DOHH2 (cell line): ENCODE data around the gene CPED1.

Experiments
- H3F3A ChIP-seq: fragments of 200-600 bp; sonication (generic), shearing (Covaris generic); 2 replicates; pipeline ENCODE4 v1.6.0; 2016; ENCODE audit warnings: antibody characterized with exemption, mild to moderate bottlenecking; ENCODE audit not compliant: control insufficient read depth, insufficient read depth
- H3K27ac ChIP-seq: fragments of 200-600 bp; sonication (generic); 2 replicates; pipeline ENCODE4 v1.5.1; 2014; ENCODE audit warnings: low read depth, mild to moderate bottlenecking, low read length, moderate library complexity
- H3K27me3 ChIP-seq: fragments of 200-600 bp; sonication (generic); 2 replicates; pipeline ENCODE4 v1.6.1; 2014; ENCODE audit warnings: mild to moderate bottlenecking, low read length, mixed read lengths; ENCODE audit not compliant: control insufficient read depth
- H3K36me3 ChIP-seq: fragments of 200-600 bp; sonication (generic); 2 replicates; pipeline ENCODE4 v1.6.1; 2014; ENCODE audit warnings: mild to moderate bottlenecking, low read length, moderate library complexity, mixed read lengths; ENCODE audit not compliant: control insufficient read depth
- H3K4me1 ChIP-seq: fragments of 200-600 bp; sonication (generic); 2 replicates; pipeline ENCODE4 v1.6.1; 2014; ENCODE audit warnings: mild to moderate bottlenecking, low read length, mixed read lengths; ENCODE audit not compliant: control insufficient read depth
- H3K4me2 ChIP-seq: fragments of 200-600 bp; sonication (generic); 2 replicates; pipeline ENCODE4 v1.6.0; 2014; ENCODE audit warnings: mild to moderate bottlenecking, low read length, moderate library complexity
- H3K4me3 ChIP-seq: fragments of 200-600 bp; sonication (generic); 2 replicates; pipeline ENCODE4 v1.5.1; 2014; ENCODE audit warnings: mild to moderate bottlenecking, low read length, mixed read lengths
- H3K79me2 ChIP-seq: fragments of 200-600 bp; sonication (generic); 2 replicates; pipeline ENCODE4 v1.6.1; 2014; ENCODE audit warnings: mild to moderate bottlenecking, low read length, mixed read lengths; ENCODE audit not compliant: control insufficient read depth
- H3K9me2 ChIP-seq: fragments of 200-600 bp; sonication (generic); replicated peaks from 2 replicates; pipeline ENCODE4 v1.6.1; 2014; ENCODE audit warnings: mild to moderate bottlenecking, low read length, mixed read lengths; ENCODE audit not compliant: control insufficient read depth
- H3K9me3 ChIP-seq: fragments of 200-600 bp; sonication (generic); 2 replicates; pipeline ENCODE4 v1.6.1; 2014; ENCODE audit warnings: antibody characterized with exemption, low read length, mixed read lengths; ENCODE audit not compliant: control insufficient read depth, insufficient read depth
- H4K20me1 ChIP-seq: fragments of 200-600 bp; sonication (generic); 2 replicates; pipeline ENCODE4 v1.6.0; 2014; ENCODE audit warnings: low read depth, mild to moderate bottlenecking, antibody characterized with exemption, low read length, moderate library complexity; ENCODE audit not compliant: control insufficient read depth, insufficient read depth
- CTCF ChIP-seq: fragments of 200-600 bp; sonication (generic); IDR thresholded peaks from one replicate; pipeline ENCODE4 v1.5.1; 2014; ENCODE audit warnings: antibody characterized with exemption, mild to moderate bottlenecking, low read depth, low read length; ENCODE audit not compliant: poor library complexity, severe bottlenecking
- EZH2phosphoT487 ChIP-seq: fragments of 200-600 bp; sonication (generic); IDR thresholded peaks from 2 replicates; pipeline ENCODE4 v1.6.1; 2017; ENCODE audit warnings: borderline replicate concordance, mild to moderate bottlenecking, antibody characterized with exemption, low read length, moderate library complexity, mixed read lengths

The CPED1 gene

DNA sequence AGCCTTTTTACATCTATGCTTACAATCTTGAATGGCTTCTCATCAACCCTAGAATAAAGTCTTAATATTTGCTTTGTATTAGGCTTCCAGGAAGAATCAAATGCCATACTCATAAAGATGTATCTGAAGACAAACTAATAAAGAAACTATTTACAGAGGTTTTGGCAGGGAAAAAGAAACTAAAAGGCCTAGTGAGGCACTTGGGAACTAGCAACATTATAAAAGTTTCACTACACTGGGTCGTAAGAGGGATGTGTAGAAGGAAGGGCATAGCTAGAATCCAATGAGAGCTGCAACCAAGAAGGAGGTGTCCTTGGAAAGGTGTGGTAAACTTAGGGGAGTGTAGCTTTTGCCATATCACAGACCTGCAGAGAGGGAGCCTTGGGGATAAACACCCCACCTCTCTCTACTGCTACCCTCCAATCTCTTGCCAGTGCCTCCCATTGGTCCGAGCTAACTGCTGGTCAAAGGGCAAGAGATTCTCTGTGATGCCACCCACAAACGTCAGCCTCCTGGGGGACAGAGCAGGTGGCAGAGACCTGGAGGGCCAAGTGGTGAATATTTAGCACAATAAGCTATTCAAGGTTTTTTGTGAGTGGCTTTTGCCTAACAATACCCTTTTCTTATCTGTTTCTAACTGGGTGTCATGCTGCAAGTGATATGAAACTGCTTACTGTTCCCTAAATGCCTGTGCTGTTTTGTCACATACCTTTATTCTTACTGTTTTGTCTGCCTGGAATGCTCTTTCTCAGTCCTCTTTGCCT lies 60.7 kb downstream of the CPED1 start:
- no peaks in the 10 kb centered on the region for H3K36me3 ChIP-seq
- no peak for TF ChIP-seq EZH2phosphoT487
- TF ChIP-seq CTCF = no peak
- no peaks in the 10 kb centered on the region for H3K9me2 ChIP-seq
- no peaks in the 10 kb centered on the region for H3K27me3 ChIP-seq
- H3F3A ChIP-seq = no peaks in the 10 kb centered on the region
- no peak overlapping the region for H3K4me3 ChIP-seq
- no peak overlapping the region for H3K27ac ChIP-seq
- no peaks in the 10 kb centered on the region for H3K79me2 ChIP-seq
- peaks cover 2% of the 10 kb centered on the region; the same call in 1 of the 2 replicates for H3K4me1 ChIP-seq
- H3K9me3 ChIP-seq = no peaks in the 10 kb centered on the region
- no peak overlapping the region for H3K4me2 ChIP-seq
- no peaks in the 10 kb centered on the region for H4K20me1 ChIP-seq

- H3K4me1 ChIP-seq = peaks cover 9% of the 10 kb centered on the region
- no peak overlapping the region for H3K4me2 ChIP-seq
- no peak overlapping the region for H3K27ac ChIP-seq
- no peaks in the 10 kb centered on the region for H3K27me3 ChIP-seq
- TF ChIP-seq EZH2phosphoT487 (no peak), CTCF (no peak)
- no peaks in the 10 kb centered on the region for H3K79me2 ChIP-seq
- no peaks in the 10 kb centered on the region for H3K9me2 ChIP-seq
- no peak overlapping the region for H3K4me3 ChIP-seq
- no peaks in the 10 kb centered on the region for H3K36me3 ChIP-seq
- H4K20me1 ChIP-seq = no peaks in the 10 kb centered on the region
- no peaks in the 10 kb centered on the region for H3F3A ChIP-seq
- H3K9me3 ChIP-seq = no peaks in the 10 kb centered on the region
Observed at GRCh38 chr7:121049897-121050296, 61.4 kb downstream of the CPED1 start.

GRCh38 chr7:121053219-121053618 lies 64.7 kb downstream of the CPED1 start:
- Histone ChIP-seq H3K9me2 (no peaks in the 10 kb centered on the region), H3K27me3 (no peaks in the 10 kb centered on the region), H3K4me3 (no peak overlapping the region), H3K4me2 (no peak overlapping the region), H4K20me1 (no peaks in the 10 kb centered on the region), H3F3A (no peaks in the 10 kb centered on the region), H3K9me3 (no peaks in the 10 kb centered on the region), H3K4me1 (peaks cover 24% of the 10 kb centered on the region), H3K36me3 (no peaks in the 10 kb centered on the region), H3K79me2 (no peaks in the 10 kb centered on the region), H3K27ac (no peak overlapping the region)
- TF ChIP-seq EZH2phosphoT487 (no peak), CTCF (no peak)
